HL-60 (cell line): Measurements from ENCODE around the gene ZFYVE28.

ENCODE experiments used
- GABPA ChIP-seq: IDR thresholded peaks from 2 replicates; pipeline ENCODE4 v1.6.1; 2012; ENCODE audit warnings: low read depth
- POLR2AphosphoS5 ChIP-seq: IDR thresholded peaks from 2 replicates; pipeline ENCODE4 v1.6.1; 2012; ENCODE audit warnings: low read depth
- TF ChIP-seq, protein P1 (sequence below): IDR thresholded peaks from one replicate; pipeline ENCODE4 v1.5.1; 2011; ENCODE audit warnings: low read length, control low read depth, inconsistent platforms; ENCODE audit not compliant: insufficient read depth

GRCh38 chr4:2385516-2385915 lies 32.9 kb downstream of the ZFYVE28 start:
- TF ChIP-seq, protein P1, sequence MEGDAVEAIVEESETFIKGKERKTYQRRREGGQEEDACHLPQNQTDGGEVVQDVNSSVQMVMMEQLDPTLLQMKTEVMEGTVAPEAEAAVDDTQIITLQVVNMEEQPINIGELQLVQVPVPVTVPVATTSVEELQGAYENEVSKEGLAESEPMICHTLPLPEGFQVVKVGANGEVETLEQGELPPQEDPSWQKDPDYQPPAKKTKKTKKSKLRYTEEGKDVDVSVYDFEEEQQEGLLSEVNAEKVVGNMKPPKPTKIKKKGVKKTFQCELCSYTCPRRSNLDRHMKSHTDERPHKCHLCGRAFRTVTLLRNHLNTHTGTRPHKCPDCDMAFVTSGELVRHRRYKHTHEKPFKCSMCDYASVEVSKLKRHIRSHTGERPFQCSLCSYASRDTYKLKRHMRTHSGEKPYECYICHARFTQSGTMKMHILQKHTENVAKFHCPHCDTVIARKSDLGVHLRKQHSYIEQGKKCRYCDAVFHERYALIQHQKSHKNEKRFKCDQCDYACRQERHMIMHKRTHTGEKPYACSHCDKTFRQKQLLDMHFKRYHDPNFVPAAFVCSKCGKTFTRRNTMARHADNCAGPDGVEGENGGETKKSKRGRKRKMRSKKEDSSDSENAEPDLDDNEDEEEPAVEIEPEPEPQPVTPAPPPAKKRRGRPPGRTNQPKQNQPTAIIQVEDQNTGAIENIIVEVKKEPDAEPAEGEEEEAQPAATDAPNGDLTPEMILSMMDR = no peak
- TF ChIP-seq POLR2AphosphoS5 (no peak), GABPA (no peak)
